HG03342 (cell line): ENCODE measurements around the gene OBP2A.

Experiments
- ATAC-seq: cut with Tn5 transposase; IDR thresholded peaks from one replicate; pipeline ENCODE4 v1.9.1; 2021; ENCODE audit warnings: mild to moderate bottlenecking, moderate library complexity; ENCODE audit not compliant: unreplicated experiment

The OBP2A gene

GRCh38 chr9:135592331-135592590 is 46.3 kb downstream of the OBP2A start:
- ATAC-seq: no peak

GRCh38 chr9:135592625-135593024 is 46.7 kb downstream of the OBP2A start:
- no peak for ATAC-seq

GRCh38 chr9:135596211-135596610 is 50.3 kb downstream of the OBP2A start:
- no peak for ATAC-seq
